ENCODE results near the gene DNAAF2.
A peak's percentile ranks its signal among the peaks of the same experiment; 100 is the strongest.
"Not testable (repeated sequence)": the region's sequence is repeated elsewhere in the genome, so short reads cannot be mapped to it uniquely, and the experiment has no call there.

DNAAF2 gene

GRCh38 chr14:49634547-49635334, at the start of gene DNAAF2:
Gene DNAAF2 (minus strand): TSS chr14:49635244. CDS start chr14:49635149, 95 bp downstream.
- TF ChIP-seq CTCF (IDR thresholded peaks at IDR 0.05; ENCODE audit: low read depth, low read length) = no peak
- peak within 1 kb of the TSS; percentile 94 for H3K4me3 ChIP-seq (ENCODE audit: low read depth, low read length)

GRCh38 chr14:49679271-49679670, 44.2 kb upstream of the DNAAF2 start:
- TF ChIP-seq CTCF (IDR thresholded peaks at IDR 0.05; ENCODE audit: low read depth, low read length) = no peak
- no peak overlapping the region for H3K4me3 ChIP-seq (ENCODE audit: low read depth, low read length)

GRCh38 chr14:49677643-49678042, 42.6 kb upstream of the DNAAF2 start:
- H3K4me3 ChIP-seq (ENCODE audit: low read depth, low read length) = no peak overlapping the region
- TF ChIP-seq CTCF (IDR thresholded peaks at IDR 0.05; ENCODE audit: low read depth, low read length) = no peak

GRCh38 chr14:49673586-49673985, 38.5 kb upstream of the DNAAF2 start:
- no peak overlapping the region for H3K4me3 ChIP-seq (ENCODE audit: low read depth, low read length)
- TF ChIP-seq CTCF (IDR thresholded peaks at IDR 0.05; ENCODE audit: low read depth, low read length) = no peak

- TF ChIP-seq CTCF (IDR thresholded peaks at IDR 0.05; ENCODE audit: low read depth, low read length) = no peak
- H3K4me3 ChIP-seq (ENCODE audit: low read depth, low read length) = no peak overlapping the region
Measured at GRCh38 chr14:49670475-49670874, 35.4 kb upstream of the DNAAF2 start.

GRCh38 chr14:49659526-49660455, 24.7 kb upstream of the DNAAF2 start:
- TF ChIP-seq CTCF (IDR thresholded peaks at IDR 0.05; ENCODE audit: low read depth, low read length) = no peak

GRCh38 chr14:49657500-49657899, 22.5 kb upstream of the DNAAF2 start:
- not testable (repeated sequence) for H3K4me3 ChIP-seq (ENCODE audit: low read depth, low read length)

More at GRCh38 chr14:49659526-49660455, 24.7 kb upstream of the DNAAF2 start:
- no peak overlapping the region for H3K4me3 ChIP-seq (ENCODE audit: low read depth, low read length)

All from WI38 (cell line).